ENCODE results near the gene BRPF1.

Gene BRPF1, protein sequence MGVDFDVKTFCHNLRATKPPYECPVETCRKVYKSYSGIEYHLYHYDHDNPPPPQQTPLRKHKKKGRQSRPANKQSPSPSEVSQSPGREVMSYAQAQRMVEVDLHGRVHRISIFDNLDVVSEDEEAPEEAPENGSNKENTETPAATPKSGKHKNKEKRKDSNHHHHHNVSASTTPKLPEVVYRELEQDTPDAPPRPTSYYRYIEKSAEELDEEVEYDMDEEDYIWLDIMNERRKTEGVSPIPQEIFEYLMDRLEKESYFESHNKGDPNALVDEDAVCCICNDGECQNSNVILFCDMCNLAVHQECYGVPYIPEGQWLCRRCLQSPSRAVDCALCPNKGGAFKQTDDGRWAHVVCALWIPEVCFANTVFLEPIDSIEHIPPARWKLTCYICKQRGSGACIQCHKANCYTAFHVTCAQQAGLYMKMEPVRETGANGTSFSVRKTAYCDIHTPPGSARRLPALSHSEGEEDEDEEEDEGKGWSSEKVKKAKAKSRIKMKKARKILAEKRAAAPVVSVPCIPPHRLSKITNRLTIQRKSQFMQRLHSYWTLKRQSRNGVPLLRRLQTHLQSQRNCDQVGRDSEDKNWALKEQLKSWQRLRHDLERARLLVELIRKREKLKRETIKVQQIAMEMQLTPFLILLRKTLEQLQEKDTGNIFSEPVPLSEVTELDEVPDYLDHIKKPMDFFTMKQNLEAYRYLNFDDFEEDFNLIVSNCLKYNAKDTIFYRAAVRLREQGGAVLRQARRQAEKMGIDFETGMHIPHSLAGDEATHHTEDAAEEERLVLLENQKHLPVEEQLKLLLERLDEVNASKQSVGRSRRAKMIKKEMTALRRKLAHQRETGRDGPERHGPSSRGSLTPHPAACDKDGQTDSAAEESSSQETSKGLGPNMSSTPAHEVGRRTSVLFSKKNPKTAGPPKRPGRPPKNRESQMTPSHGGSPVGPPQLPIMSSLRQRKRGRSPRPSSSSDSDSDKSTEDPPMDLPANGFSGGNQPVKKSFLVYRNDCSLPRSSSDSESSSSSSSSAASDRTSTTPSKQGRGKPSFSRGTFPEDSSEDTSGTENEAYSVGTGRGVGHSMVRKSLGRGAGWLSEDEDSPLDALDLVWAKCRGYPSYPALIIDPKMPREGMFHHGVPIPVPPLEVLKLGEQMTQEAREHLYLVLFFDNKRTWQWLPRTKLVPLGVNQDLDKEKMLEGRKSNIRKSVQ (N-terminal part only)
- total RNA-seq: 55.8 to 110 (median 79.2) reads per million in 3 experiments

- peak; percentile 98 for DNase-seq
Observed at GRCh38 chr3:9731206-9732079, at the start of gene BRPF1. BRPF1 (plus strand) TSS chr3:9731735; CDS start chr3:9734141, 2,406 bp downstream.

GRCh38 chr3:9682096-9682495 lies 49.4 kb upstream of the BRPF1 start:
- no peak for DNase-seq

- no peak for DNase-seq
Observed at GRCh38 chr3:9683426-9683825, 48.1 kb upstream of the BRPF1 start.

DNA sequence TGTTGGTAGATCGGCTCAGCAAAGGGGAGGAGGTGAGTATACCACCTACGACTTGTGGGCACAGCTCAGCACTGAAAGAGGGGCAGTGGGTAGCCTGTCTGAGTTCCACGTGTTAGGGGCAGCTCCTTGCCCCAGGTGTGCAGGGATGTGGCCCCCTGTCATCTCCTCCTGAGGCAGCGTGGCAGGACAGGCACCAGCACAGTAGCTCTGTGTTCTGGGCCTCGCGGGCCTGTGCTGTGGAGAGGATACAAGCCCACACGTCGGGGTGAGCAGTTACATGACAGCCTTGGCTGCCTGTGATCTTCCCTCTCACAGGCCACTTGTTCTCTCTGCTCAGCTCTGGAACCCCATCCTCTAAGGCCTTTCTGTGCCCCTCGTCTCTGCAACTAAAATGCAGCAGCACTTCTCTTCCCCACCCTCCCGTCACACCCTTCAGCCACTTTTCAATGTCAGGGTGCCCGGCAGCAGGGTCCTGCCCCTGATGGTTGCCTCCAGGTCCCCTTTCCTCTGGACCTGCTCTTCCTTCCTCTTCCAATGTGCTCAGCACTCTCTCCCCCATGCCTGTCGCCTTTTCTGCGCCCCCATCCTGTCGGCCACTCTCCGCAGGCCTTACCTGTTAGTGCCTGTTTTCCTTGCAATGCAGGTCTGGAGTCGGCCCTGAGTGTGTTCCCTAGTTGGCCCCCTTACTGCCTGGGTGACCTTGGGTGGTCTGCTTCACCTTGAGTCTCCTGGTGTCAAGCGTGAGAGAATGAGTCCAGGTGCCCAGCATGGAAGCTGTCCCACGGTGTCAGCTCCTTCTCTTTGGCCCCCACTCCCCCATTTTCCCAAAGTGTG lies 46.1 kb upstream of the BRPF1 start:
- DNase-seq: no peak

DNA sequence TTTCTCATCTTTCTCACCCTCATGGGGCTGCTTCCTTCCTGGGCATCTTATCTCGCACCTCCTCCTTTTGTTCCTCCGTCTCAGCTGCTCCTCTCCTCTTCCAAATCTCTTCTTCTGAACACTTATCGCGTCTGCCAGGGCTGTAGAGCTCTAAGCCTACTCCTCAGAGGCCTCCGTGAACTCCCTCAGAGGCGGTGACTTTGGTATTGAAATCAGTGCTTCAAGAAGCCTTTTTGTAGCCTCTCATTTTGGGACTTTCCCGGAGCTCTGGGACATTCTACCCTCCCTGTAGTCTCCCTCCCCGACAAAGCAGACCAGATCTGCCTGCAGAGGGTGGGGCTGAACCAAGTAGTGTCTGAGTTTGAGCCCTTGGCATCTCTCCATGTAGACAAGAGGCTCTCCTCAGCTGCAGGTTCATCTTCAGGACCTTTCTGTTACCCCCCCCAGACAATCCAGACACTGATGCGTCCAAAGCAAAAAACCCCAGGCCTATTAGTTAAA lies 45.4 kb upstream of the BRPF1 start:
- no peak for DNase-seq

DNA sequence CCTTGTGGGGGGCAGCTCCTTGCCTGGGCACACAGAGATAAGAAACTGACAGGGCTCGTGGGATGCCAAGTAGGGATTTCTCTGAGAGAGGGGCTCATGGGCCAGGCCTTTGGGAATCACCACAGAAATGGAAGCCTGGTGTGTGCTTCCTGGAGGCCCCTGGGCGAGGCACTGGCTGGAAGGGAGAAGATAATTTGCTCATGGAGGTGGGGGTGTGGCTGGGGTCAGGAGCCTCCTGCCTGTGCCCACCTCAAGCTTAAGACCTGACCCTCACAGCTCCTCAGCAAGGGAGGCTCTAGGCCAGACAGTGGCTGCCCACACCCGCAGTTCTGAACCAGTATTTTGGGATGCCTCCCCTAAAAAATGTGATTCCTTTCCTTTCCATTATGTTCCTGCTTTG lies 44.8 kb upstream of the BRPF1 start:
- no peak for DNase-seq

- DNase-seq: no peak
Observed at GRCh38 chr3:9687514-9687913, 44.0 kb upstream of the BRPF1 start.

- DNase-seq: no peak
Observed at GRCh38 chr3:9688961-9689360, 42.6 kb upstream of the BRPF1 start.

- DNase-seq: no peak
Observed at GRCh38 chr3:9689757-9690156, 41.8 kb upstream of the BRPF1 start.

DNA sequence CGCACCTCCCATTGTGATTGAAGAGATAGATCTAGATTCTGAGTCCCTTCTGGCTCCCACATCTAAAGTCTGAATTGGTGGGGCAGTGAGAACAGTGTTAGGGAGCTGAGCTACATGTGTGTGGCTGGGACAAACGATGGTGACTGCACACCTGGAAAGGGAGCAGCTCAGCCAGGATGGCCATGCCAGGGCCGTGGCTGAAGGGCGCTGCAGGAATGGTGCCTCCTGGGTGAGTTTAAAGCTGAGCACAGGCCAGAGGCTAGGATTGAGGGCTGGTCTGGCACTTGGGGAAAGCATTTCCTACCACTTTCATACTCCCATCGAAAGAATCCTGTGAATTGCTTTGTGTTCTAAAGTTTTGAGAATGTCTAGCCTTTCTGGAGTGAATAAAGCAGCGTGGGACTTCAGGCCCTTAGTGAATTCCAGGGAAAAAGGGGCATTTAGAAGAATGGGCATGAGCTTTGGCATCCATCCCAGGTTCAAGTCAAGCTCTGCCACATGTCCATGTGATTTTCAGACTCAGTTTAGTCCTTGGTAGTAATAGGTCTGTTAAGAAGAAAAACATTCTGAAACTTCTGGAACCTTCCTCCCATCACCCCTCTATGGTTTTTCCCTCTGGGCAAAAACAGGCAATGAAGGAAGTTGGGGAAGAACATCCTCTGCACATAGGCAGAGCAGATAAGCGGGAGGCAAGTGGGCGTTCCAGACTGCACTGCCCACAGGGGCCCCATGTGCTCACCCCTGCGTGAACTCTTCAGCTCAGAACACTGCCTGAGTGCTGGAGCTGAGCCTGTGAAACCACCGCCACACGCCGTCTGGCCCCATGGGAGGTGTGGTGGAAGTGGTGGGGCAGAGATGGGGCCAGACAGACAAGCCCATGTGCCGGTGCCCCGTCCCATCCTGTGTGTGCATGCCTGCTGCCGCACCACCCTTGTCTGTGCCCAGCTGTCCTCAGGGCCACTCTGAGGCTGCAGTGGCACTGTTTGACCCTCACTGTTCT lies 40.8 kb upstream of the BRPF1 start:
- DNase-seq: no peak

DNA sequence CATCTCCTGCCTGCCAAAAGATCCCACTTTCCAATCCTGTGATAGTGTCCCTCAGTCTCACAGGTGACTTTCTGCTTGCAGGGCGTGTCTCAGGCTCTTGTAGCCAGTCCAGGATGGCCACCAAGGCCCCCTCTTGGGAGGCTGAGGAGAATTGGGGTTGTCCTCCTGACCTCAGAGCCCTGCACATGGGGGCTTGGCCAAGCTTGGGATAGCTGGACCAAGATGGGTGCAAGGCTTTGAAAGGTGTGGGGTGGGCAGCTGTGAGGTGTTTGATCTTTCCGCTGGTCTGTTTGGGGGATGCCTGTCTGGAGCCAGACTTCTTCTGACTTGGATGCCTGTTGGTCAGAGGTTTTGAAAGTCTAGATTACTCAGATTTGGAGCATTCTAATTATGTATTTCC lies 39.9 kb upstream of the BRPF1 start:
- DNase-seq: no peak

- no peak for DNase-seq
Observed at GRCh38 chr3:9692416-9692815, 39.1 kb upstream of the BRPF1 start.

DNA sequence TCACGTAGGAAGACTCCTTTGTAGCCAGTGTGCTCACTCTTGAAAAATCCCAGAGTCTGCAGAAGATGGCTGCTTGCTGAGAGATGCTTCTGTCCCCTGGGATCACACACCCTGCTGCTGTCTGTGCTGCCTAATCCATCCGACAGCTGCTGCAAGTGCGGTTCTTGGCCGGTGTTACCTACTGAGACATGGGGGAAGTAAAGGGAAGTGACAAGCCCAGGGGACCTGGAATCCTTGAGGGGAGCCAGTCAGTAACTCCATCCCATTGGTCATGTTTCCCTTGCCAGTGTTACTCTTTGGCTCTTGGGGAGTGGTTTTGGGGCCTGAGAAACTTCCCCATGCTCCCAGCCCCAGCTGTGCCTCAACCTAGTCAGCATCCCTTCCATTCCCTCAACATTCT lies 36.2 kb upstream of the BRPF1 start:
- no peak for DNase-seq

DNA sequence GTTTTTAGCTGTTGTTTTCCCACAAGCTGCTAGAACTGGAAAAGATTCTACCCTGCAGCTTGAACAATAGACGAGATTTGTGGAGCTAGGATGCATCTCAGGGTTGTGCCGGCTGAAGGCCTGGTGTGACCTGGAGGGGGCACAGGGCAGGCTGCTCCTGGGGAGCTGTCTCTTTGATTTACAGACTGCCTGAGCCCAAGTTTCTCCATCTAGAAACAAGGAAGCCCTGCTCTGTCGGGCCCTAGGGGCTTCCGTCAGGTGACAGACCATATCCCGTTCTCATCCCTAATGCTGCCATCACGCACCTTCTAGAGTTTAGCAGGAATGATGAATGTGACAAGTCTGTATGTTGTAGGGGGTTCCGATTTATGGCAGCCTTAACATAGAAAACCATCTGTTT lies 35.8 kb upstream of the BRPF1 start:
- no peak for DNase-seq

- DNase-seq: no peak
Observed at GRCh38 chr3:9696480-9697220, 34.9 kb upstream of the BRPF1 start.

DNA sequence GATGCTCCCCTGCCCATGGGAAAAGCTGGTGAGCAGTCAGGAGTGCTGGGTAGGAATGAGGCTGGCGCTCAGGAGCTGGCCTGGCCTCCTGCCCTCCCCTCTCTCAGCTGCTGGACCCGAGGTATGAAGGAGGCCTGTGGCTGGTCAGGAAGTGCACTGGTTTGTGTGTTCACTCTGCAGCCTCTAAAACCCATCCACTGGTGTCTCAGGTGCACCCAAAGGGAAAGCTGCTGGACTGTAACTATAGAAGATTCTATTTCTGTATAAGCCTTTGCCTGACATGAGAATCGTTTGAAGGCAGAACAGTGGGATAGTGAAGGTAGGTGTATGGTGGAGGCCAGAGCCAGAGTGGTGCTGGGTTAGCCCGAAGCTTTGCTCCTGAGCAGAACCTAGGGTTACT lies 33.6 kb upstream of the BRPF1 start:
- DNase-seq: no peak

- DNase-seq: no peak
Observed at GRCh38 chr3:9698293-9698692, 33.2 kb upstream of the BRPF1 start.

DNA sequence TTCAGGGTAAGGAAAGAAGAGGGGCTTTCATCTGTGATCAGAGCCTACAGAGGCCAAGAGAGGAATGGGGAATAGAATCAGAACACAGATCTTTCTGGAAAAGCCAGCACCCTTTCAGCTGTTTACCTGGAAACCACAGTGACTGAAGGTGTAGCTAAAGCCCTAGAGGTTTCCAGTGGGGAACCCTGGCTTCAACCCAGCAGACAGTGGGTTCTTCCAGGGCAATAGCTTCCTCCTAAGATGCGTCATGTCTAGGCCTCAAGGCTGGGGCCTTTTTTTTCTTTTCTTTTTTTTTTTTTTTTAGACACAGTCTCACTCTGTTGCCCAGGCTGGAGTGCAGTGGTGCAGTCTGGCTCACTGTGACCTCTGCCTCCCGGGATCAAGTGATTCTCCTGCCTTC lies 31.0 kb upstream of the BRPF1 start:
- DNase-seq: no peak

- no peak for DNase-seq
Observed at GRCh38 chr3:9701006-9701405, 30.5 kb upstream of the BRPF1 start.
